ENCODE measurements around the gene WDFY4.
A peak's percentile ranks its signal among the peaks of the same experiment; 100 is the strongest.

WDFY4 gene

DNA sequence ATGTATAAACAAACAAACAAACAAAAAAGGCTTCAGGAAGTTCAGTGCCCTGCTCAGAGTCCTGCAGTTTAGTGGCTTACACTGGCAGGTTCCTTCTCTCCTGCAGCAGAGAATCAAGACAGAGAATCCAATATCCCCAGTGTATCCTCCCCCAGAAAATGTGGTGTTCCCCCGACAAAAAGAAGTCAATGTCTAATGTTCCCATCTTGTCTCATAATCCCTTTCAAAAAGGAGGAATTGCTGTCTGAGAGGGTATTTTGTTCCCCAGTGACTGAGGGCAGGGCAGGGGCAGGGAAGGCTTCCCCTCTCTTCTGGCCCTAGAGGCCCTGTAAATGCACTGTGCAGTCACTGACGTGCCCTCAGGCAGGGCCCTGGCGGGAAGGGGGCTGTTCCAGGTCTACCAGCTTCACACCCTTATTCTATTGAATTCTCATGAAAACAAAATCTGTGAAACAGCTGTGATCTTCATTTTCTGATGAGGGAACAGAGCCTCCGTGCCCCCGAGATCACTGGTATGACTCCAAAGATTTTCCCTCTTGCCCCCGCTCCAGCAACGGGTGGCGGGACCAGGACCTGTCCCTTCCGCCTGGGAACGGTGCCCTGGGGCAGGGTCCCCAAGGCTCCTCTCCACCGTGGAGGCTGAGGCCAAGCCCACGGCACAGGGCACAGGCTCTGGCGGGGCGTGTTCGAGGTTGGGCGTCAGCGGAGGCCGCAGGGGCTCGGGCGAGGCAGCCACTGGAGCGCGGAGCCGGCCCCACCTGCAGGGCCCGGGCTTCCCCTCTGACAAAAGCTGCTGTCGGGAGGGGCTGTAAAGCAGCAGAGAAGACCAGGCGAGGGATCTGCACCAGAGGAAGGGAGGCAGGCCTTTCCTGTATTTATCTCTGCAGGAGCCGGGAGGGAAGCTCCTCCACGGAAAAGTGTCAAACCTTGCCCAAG is 13.4 kb upstream of the WDFY4 start:
- H3K27me3 ChIP-seq (ENCODE audit: control insufficient read depth in 5 of 5, insufficient read depth in 4 of 5, low read length in 5 of 5): peaks cover 0 to 9% (median 4%) of the 10 kb centered on the region in 5 donors
- H3K36me3 ChIP-seq (ENCODE audit: control insufficient read depth in 5 of 5, insufficient read depth in 5 of 5, low read length in 5 of 5): no peaks in the 10 kb centered on the region
- H3K27ac ChIP-seq (ENCODE audit: low read depth, low read length): no peak overlapping the region
- no peaks in the 10 kb centered on the region for H3K9me3 ChIP-seq (ENCODE audit: control insufficient read depth in 5 of 5, low read length in 5 of 5)
- no peak overlapping the region for H3K9ac ChIP-seq (ENCODE audit: low read length in 5 of 5)
- H3K4me1 ChIP-seq (ENCODE audit: control insufficient read depth in 5 of 5, insufficient read depth in 5 of 5, low read length in 5 of 5): peaks cover 0 to 6% (median 2%) of the 10 kb centered on the region in 5 donors
- no peak overlapping the region for H3K4me3 ChIP-seq (ENCODE audit: low read depth in 1 of 5, low read length in 5 of 5)

DNA sequence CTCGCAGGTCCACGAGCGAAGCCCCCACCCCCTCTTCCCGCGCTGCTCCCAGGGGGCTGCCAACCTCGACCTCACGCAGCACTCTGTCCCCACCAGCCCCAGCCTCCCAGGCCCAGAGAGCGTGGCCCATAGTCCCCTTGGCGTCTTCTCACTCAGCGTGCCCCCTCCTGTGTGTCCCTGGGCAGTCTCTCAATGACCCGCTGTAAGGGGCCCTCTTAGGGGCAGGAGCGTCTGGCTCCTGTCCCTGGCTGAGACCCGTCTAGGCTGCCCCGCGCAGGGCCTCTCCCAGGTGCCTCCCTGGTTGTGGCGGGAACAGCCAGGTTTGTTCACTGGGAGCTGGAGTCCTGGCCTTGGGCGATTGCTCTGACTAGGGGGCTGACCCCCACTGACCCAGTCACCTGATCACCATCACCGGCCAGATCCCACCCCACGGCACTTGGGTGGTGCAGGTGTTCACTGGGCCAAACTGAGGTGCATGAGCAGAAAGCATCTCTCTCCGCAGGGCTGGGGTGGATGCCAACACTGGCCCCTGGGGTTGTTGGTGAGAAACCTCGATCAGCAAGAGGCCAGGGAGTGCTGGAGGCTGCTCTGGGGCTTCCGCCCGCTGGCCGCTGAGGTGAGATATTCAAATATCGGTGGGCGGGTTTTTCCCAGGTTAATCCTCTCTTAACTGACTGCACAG is 12.6 kb upstream of the WDFY4 start:
- H3K36me3 ChIP-seq (ENCODE audit: control insufficient read depth in 5 of 5, insufficient read depth in 5 of 5, low read length in 5 of 5): no peaks in the 10 kb centered on the region
- peaks cover 0 to 6% (median 2%) of the 10 kb centered on the region in 5 donors for H3K4me1 ChIP-seq (ENCODE audit: control insufficient read depth in 5 of 5, insufficient read depth in 5 of 5, low read length in 5 of 5)
- H3K9ac ChIP-seq (ENCODE audit: low read length in 5 of 5): no peak overlapping the region
- H3K9me3 ChIP-seq (ENCODE audit: control insufficient read depth in 5 of 5, low read length in 5 of 5): no peaks in the 10 kb centered on the region
- peaks cover 0 to 9% (median 4%) of the 10 kb centered on the region in 5 donors for H3K27me3 ChIP-seq (ENCODE audit: control insufficient read depth in 5 of 5, insufficient read depth in 4 of 5, low read length in 5 of 5)
- H3K4me3 ChIP-seq (ENCODE audit: low read depth in 1 of 5, low read length in 5 of 5): no peak overlapping the region
- H3K27ac ChIP-seq (ENCODE audit: low read depth, low read length): no peak overlapping the region

DNA sequence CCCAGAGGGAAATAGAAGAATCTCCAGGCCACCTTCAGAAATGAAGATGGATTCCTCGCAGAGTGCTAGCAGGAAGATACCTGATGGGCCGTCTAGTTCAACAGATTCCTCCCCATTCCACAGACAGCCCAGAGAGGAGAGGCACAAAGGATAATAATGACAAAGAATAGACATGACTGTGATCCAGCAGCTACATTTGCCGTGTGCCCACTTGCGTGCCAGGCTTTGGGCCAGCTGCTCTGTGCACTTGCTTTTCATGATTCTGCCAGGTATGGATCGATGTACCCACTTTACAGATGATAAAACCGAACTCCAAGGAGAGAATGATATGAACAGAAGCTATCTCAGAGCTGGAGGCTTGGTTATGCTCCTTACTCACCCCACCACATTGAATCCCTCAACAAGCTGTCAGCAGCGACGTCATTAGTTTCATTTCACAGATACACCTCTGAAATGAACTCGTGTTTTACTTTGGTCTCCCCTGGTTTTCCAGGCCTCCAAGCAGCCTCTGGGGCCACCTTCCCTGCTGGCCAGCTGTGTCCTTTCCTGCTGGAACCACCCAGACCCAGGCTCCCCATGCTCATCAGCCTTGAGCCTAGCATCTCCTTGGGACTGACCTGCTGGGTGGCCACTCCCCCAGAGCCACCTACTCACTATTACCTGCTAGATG is 11.9 kb upstream of the WDFY4 start:
- Histone ChIP-seq H3K9me3 (ENCODE audit: control insufficient read depth in 5 of 5, low read length in 5 of 5) (peaks cover 0 to 4% (median 3%) of the 10 kb centered on the region in 5 donors), H3K27me3 (ENCODE audit: control insufficient read depth in 5 of 5, insufficient read depth in 4 of 5, low read length in 5 of 5) (peaks cover 0 to 9% (median 4%) of the 10 kb centered on the region in 5 donors), H3K4me1 (ENCODE audit: control insufficient read depth in 5 of 5, insufficient read depth in 5 of 5, low read length in 5 of 5) (peaks cover 0 to 6% (median 2%) of the 10 kb centered on the region in 5 donors), H3K4me3 (ENCODE audit: low read depth in 1 of 5, low read length in 5 of 5) (no peak overlapping the region), H3K9ac (ENCODE audit: low read length in 5 of 5) (no peak overlapping the region), H3K27ac (ENCODE audit: low read depth, low read length) (no peak overlapping the region), H3K36me3 (ENCODE audit: control insufficient read depth in 5 of 5, insufficient read depth in 5 of 5, low read length in 5 of 5) (no peaks in the 10 kb centered on the region)

DNA sequence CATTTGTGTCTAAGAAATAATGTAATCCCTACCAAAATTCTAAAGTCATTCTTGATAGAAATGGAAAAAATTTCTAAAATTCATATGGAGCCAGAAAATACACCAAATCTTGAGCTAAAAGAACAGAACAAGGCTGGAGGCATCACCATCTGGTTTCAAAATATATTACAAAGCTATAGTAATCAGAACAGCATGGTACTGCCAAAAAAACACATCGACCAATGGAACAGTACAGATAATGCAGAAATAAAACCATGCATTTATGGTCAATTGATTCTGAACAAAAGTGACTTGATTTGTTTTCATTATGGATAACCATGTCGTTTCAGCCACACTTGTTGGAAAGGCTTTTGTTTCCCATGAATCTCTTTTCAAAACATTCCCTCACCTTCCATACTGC is 7.0 kb upstream of the WDFY4 start:
- Histone ChIP-seq H3K36me3 (ENCODE audit: control insufficient read depth in 5 of 5, insufficient read depth in 5 of 5, low read length in 5 of 5) (no peaks in the 10 kb centered on the region), H3K9ac (ENCODE audit: low read length in 5 of 5) (no peak overlapping the region), H3K27me3 (ENCODE audit: control insufficient read depth in 5 of 5, insufficient read depth in 4 of 5, low read length in 5 of 5) (peaks cover 0 to 4% (median 0%) of the 10 kb centered on the region in 5 donors), H3K27ac (ENCODE audit: low read depth, low read length) (no peak overlapping the region), H3K4me1 (ENCODE audit: control insufficient read depth in 5 of 5, insufficient read depth in 5 of 5, low read length in 5 of 5) (no peaks in the 10 kb centered on the region), H3K9me3 (ENCODE audit: control insufficient read depth in 5 of 5, low read length in 5 of 5) (peaks cover 0 to 15% (median 9%) of the 10 kb centered on the region in 5 donors), H3K4me3 (ENCODE audit: low read depth in 1 of 5, low read length in 5 of 5) (no peak overlapping the region)

DNA sequence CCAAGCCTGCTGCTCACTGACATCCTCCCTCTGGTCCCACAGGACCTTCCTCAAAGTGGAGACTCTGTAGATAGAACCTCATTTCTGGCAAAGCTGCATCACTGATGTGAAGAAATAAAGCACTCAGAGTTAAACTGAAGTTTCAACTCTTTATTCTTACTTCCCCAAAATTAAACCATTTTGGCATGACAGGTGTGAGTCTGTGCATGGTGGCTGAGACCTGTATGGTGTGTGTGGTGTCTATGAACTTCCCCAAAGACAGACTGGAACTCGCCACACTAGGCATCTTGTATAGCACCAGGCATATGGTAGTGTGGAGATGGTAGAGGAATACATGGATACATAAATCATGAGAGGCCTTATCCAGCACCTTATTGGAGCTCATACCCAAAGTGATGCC is 6.6 kb upstream of the WDFY4 start:
- peaks cover 0 to 15% (median 9%) of the 10 kb centered on the region in 5 donors for H3K9me3 ChIP-seq (ENCODE audit: control insufficient read depth in 5 of 5, low read length in 5 of 5)
- no peaks in the 10 kb centered on the region for H3K36me3 ChIP-seq (ENCODE audit: control insufficient read depth in 5 of 5, insufficient read depth in 5 of 5, low read length in 5 of 5)
- H3K4me1 ChIP-seq (ENCODE audit: control insufficient read depth in 5 of 5, insufficient read depth in 5 of 5, low read length in 5 of 5): no peaks in the 10 kb centered on the region
- no peak overlapping the region for H3K4me3 ChIP-seq (ENCODE audit: low read depth in 1 of 5, low read length in 5 of 5)
- H3K27me3 ChIP-seq (ENCODE audit: control insufficient read depth in 5 of 5, insufficient read depth in 4 of 5, low read length in 5 of 5): peaks cover 0 to under 1% (median 0%) of the 10 kb centered on the region in 5 donors
- H3K27ac ChIP-seq (ENCODE audit: low read depth, low read length): no peak overlapping the region
- no peak overlapping the region for H3K9ac ChIP-seq (ENCODE audit: low read length in 5 of 5)

DNA sequence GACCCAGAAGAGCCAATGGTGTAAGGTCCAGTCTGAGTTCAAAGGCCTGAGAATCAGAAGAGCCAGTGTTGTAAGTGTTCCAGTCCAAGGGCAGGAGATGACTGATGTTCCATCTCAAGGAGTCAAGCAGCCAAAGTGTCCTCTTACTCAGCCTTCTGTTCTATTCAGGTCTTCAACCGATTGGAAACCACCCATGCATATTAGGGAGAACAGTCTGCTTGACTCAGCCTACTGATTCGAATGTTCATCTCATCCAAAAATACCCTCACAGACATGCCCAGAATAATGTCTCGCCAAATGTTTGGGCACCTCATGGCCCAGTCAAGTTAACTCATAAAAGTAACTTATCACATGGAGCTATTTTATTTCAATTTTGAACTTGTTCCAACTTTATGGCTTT is 2.9 kb upstream of the WDFY4 start:
- peaks cover 0 to 15% (median 9%) of the 10 kb centered on the region in 5 donors for H3K9me3 ChIP-seq (ENCODE audit: control insufficient read depth in 5 of 5, low read length in 5 of 5)
- no peak overlapping the region for H3K27ac ChIP-seq (ENCODE audit: low read depth, low read length)
- no peaks in the 10 kb centered on the region for H3K4me1 ChIP-seq (ENCODE audit: control insufficient read depth in 5 of 5, insufficient read depth in 5 of 5, low read length in 5 of 5)
- no peaks in the 10 kb centered on the region for H3K27me3 ChIP-seq (ENCODE audit: control insufficient read depth in 5 of 5, insufficient read depth in 4 of 5, low read length in 5 of 5)
- H3K36me3 ChIP-seq (ENCODE audit: control insufficient read depth in 5 of 5, insufficient read depth in 5 of 5, low read length in 5 of 5): no peaks in the 10 kb centered on the region
- H3K9ac ChIP-seq (ENCODE audit: low read length in 5 of 5): no peak overlapping the region
- no peak overlapping the region for H3K4me3 ChIP-seq (ENCODE audit: low read depth in 1 of 5, low read length in 5 of 5)

DNA sequence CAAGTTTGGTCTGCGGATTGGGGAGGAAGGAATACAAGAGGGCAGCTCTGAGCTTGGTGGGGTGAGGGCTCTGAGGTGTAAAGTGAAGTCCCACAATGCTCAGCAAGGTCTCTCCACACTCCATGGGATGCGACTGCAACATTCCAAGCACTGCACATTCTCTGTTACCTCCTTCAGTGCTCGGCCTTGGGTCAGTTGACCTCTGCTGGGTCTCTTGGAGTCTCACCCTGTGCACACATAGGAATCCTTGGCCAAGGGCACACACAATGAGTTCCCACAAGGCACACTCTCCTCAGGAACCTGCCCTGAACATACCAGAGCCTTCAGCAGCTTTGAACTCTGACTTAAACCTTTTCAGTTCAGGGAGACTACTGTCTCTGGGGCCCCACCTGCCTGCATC is 2.4 kb upstream of the WDFY4 start:
- H3K9me3 ChIP-seq (ENCODE audit: control insufficient read depth in 5 of 5, low read length in 5 of 5): peaks cover 0 to 15% (median 9%) of the 10 kb centered on the region in 5 donors
- no peak overlapping the region for H3K9ac ChIP-seq (ENCODE audit: low read length in 5 of 5)
- H3K4me3 ChIP-seq (ENCODE audit: low read depth in 1 of 5, low read length in 5 of 5): no peak overlapping the region
- H3K27ac ChIP-seq (ENCODE audit: low read depth, low read length): no peak overlapping the region
- no peaks in the 10 kb centered on the region for H3K4me1 ChIP-seq (ENCODE audit: control insufficient read depth in 5 of 5, insufficient read depth in 5 of 5, low read length in 5 of 5)
- H3K36me3 ChIP-seq (ENCODE audit: control insufficient read depth in 5 of 5, insufficient read depth in 5 of 5, low read length in 5 of 5): no peaks in the 10 kb centered on the region
- H3K27me3 ChIP-seq (ENCODE audit: control insufficient read depth in 5 of 5, insufficient read depth in 4 of 5, low read length in 5 of 5): no peaks in the 10 kb centered on the region

DNA sequence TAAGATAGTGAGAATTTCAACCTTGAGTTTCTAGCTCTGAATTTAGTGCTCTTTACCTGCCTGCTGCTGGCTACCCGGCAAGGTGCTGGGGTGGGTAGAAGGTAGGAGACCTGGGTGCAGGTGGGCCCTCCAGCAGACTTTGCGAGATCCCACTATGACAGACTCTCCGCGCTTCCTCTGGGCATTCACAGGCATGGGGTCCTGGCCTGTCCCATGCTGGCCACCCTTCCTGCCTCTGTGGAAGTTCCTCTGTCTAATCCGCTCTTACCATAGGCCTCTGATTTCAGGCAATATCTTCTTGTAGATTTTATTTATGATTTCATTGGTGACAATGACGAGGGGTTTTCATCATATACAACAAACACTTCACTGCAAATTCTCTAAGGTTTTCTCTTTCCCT is 1.2 kb upstream of the WDFY4 start:
- Histone ChIP-seq H3K27ac (ENCODE audit: low read depth, low read length) (no peak overlapping the region), H3K27me3 (ENCODE audit: control insufficient read depth in 5 of 5, insufficient read depth in 4 of 5, low read length in 5 of 5) (no peaks in the 10 kb centered on the region), H3K4me3 (ENCODE audit: low read depth in 1 of 5, low read length in 5 of 5) (no peak overlapping the region), H3K9ac (ENCODE audit: low read length in 5 of 5) (no peak overlapping the region), H3K4me1 (ENCODE audit: control insufficient read depth in 5 of 5, insufficient read depth in 5 of 5, low read length in 5 of 5) (no peaks in the 10 kb centered on the region), H3K9me3 (ENCODE audit: control insufficient read depth in 5 of 5, low read length in 5 of 5) (peaks cover 0 to 6% (median 3%) of the 10 kb centered on the region in 5 donors), H3K36me3 (ENCODE audit: control insufficient read depth in 5 of 5, insufficient read depth in 5 of 5, low read length in 5 of 5) (no peaks in the 10 kb centered on the region)

DNA sequence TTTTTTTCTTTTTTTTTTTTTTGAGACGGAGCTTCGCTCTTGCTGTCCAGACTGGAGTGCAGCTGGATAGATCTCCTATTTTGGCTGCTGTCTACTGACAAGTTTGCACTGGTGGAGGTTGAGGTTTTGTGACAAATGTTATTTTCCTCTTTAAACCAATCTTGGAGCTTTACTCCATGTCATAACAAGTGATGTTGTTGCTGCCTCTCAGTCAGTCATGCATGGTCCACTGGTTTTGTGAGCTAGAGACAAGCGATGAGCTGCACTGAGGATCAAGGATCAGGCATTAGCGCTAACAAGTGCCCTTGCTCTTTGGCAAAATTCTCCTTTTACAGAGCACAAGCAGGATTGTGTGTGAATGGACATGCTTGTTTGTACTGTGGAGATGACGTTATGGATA is 805 bp upstream of the WDFY4 start:
- no peak overlapping the region for H3K4me3 ChIP-seq (ENCODE audit: low read depth in 1 of 5, low read length in 5 of 5)
- no peak overlapping the region for H3K9ac ChIP-seq (ENCODE audit: low read length in 5 of 5)
- H3K4me1 ChIP-seq (ENCODE audit: control insufficient read depth in 5 of 5, insufficient read depth in 5 of 5, low read length in 5 of 5): no peaks in the 10 kb centered on the region
- H3K27ac ChIP-seq (ENCODE audit: low read depth, low read length): no peak overlapping the region
- H3K9me3 ChIP-seq (ENCODE audit: control insufficient read depth in 5 of 5, low read length in 5 of 5): peaks cover 0 to 4% (median 3%) of the 10 kb centered on the region in 5 donors
- H3K36me3 ChIP-seq (ENCODE audit: control insufficient read depth in 5 of 5, insufficient read depth in 5 of 5, low read length in 5 of 5): no peaks in the 10 kb centered on the region
- H3K27me3 ChIP-seq (ENCODE audit: control insufficient read depth in 5 of 5, insufficient read depth in 4 of 5, low read length in 5 of 5): no peaks in the 10 kb centered on the region

DNA sequence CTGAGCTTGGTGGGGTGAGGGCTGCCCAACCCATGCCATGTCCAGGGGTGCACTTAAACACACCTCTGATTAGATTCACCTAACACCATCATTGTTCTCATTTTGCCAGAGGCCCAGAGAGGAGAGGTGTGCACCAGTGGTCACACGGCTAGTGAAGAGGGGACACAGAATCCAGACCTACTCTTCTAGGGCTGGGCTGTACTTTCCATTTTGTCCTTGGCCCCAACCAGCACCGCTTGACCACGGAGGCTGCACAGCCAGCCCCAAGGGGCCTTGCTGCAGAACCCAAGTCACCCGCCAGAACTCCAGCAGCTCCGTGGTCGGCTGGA is 246 bp upstream of the WDFY4 start:
- Histone ChIP-seq H3K9ac (ENCODE audit: low read length in 5 of 5) (peak overlapping the region in 1 of 5 donors; percentile 20), H3K4me1 (ENCODE audit: control insufficient read depth in 5 of 5, insufficient read depth in 5 of 5, low read length in 5 of 5) (no peaks in the 10 kb centered on the region), H3K9me3 (ENCODE audit: control insufficient read depth in 5 of 5, low read length in 5 of 5) (peaks cover 0 to 4% (median 3%) of the 10 kb centered on the region in 5 donors), H3K27ac (ENCODE audit: low read depth, low read length) (no peak overlapping the region), H3K27me3 (ENCODE audit: control insufficient read depth in 5 of 5, insufficient read depth in 4 of 5, low read length in 5 of 5) (no peaks in the 10 kb centered on the region), H3K4me3 (ENCODE audit: low read depth in 1 of 5, low read length in 5 of 5) (peak overlapping the region in 1 of 5 donors; percentile 52), H3K36me3 (ENCODE audit: control insufficient read depth in 5 of 5, insufficient read depth in 5 of 5, low read length in 5 of 5) (no peaks in the 10 kb centered on the region)
